Iris pigment epithelial cell (primary cell): ENCODE results near the gene SYDE2.
"Not testable (repeated sequence)": the region's sequence is repeated elsewhere in the genome, so short reads cannot be mapped to it uniquely, and the experiment has no call there.

ENCODE experiments used
- DNase-seq: peaks from one replicate; pipeline ENCODE4 v3.0.0-alpha.2; 2011; ENCODE audit warnings: low read depth

The SYDE2 gene

DNA sequence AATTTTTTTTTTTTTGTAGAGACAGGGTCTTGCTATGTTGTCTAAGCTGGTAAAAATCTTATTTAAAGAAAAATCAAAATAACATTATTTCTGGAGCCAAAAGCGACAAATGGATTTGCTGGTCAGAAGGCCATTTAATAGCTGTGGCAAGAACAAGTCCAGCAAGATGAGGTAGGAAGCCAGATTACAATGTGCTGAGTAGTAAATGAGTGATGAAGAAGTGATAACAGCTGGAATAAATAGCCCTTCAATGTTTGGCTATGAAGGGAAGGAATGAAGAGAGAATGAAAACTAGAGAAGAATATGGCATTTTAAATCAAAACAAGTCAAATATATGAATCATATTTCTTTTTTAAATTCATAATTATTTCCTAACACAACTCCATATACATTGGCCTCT, 34.5 kb downstream of the SYDE2 start:
- DNase-seq, result no peak

DNA sequence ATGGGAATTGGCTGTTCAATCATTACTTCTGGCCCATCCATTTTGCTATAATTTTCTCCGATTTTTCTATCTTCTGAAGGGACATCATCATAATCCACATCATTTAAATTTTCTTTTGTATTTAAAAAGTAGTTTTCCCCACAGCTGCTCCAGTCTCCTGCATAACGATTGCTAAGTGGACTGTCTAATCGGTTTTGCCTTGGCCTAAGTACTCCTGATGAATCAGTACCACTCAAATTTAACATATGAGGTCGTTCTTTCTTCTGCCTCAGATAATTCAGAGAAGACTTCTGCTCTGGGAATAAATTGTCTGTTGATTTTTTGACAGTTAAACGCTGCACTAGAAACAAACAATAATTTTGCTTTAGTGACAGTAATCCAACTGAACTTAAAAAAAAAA, 41.9 kb downstream of the SYDE2 start:
- DNase-seq, result no peak

DNA sequence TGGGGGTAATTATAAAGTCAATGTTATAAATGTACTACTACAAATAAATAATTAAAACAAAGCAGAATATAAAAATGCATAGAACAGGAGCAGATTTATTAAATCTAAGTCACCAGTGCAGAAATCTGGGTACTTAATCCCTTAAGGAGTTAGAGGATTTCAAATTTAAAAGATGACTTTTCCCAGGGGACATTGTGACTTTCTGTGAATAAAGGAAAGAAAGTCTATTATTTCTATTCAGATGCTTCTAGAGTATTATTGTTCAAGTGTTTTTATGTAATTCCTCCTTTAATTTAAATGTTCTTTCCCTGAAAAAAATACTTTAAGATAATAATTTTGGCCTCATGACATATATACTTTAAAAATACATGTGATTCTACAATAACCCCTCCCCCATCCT, 43.4 kb downstream of the SYDE2 start:
- DNase-seq, result no peak

DNA sequence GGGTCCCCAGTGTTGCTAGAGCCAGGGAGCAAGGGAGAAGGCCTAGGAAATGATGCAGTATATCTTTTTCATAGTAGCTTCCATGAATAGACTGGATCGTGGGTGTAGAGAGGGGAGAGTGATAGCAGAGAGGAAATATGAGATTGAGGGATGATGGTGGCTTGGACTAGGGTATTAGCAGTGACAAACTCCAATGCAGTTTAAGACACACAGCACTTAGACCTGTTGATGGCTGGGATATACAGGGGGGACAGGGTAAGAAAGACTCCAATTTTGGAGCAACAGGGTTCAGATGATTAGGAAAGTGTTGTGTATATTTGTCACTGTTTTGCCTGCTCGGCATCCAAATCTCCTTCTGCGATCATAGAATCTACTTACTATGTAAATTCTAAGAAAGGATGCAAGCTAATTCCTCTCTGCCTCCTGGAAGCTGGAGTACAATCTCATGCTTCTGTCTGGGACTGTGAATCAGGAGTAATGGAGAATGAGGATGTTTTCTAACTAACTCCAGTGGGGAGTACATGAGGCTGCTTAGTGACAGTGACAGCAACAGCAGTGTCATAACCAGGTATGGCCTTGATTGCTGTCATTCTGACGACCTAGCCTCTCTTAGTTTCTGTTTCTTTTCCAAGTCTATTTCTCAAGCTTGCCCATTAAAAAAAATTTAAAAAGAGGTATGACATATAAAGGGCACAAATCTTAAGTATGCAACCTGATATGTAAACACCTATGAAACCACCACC, 47.5 kb downstream of the SYDE2 start:
- no peak for DNase-seq

DNA sequence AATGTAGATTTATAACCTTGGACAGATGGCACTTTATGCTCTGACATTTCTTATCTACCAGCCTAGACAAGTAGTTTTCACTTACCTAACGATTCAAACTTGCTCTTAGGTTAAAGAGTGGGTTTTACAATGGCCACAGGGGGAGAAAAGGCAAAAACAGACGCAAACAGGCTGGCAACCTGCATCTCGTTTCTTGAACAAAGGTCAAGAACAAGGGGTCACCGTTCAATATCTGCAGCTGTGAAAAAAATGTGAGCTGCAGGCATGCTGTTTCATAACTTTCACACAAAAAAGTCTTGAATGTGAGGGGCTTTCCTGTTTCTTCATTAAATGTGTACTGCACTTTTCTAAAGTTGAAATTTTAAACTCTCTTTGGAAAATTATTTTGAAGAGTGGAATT, 49.4 kb downstream of the SYDE2 start:
- no peak for DNase-seq

DNA sequence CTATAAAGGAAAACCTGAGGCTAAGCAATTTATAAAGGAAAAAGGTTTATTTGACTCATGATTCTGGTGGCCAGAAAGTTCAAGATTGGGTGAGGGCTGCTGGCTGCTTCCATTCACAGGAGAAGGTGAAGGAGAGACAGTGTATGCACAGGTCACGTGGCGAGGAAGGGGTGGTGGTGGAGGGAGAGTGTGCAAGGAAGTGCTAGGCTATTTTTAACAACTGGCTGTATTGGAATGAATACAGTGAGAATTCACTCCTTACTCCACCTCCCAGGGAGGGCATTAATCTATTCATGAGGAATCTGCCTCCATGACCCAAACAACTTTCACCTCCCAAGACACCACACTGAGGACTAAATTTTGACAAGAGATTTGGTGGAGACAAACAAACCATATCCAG, 51.0 kb downstream of the SYDE2 start:
- no peak for DNase-seq

DNA sequence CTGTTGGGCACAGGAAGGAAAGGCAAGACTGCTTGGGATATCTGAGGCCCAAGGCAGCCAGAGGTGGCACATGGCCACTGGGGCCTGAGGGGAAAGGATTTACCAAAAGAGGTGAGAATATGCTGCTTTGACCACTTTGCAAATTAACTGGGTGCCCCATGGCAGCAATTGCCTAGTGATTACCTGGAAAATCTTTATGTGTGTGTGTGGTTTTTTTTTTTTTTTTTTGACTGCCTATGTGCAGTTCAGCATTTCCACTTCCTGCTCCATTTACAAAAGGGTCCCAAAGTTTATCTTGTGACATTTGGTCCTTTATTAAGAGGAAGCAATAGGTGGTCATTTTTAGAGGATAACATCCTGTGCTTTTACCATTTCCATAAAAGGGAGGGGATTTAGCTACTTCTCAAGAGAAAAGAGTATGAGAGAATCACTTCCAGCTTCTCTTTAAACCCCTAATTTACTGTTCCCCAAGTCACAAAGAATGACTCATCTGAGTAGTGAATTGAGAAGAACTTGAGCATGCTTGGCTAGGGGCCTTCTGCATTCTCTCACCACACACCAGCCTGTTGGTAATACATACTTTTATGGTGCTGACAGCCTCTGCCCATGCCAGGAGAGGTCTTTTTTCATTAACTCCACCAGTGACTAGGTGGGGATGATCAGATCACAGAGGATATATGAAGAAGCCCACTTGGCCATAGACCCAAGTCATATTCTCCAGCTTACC, 52.1 kb downstream of the SYDE2 start:
- DNase-seq, result peak; percentile 71

DNA sequence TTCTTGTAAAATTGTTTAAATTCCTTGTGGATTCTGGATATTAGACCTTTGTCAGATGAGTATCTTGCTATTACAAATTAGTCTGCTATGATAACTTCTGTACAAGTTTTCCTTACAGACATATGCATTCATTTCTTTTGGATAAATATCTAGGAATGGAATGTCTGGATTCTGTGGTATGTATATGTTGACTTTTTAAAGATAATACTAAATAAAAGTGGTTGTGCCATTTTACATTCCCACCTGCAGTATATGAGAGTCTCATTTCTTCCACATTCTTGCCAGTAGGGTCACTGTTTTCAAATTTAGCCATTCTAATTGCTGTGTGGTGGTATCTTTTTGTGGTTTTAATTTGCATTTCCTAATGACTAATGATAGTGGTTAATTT, 53.9 kb downstream of the SYDE2 start:
- peak; percentile 50 for DNase-seq

DNA sequence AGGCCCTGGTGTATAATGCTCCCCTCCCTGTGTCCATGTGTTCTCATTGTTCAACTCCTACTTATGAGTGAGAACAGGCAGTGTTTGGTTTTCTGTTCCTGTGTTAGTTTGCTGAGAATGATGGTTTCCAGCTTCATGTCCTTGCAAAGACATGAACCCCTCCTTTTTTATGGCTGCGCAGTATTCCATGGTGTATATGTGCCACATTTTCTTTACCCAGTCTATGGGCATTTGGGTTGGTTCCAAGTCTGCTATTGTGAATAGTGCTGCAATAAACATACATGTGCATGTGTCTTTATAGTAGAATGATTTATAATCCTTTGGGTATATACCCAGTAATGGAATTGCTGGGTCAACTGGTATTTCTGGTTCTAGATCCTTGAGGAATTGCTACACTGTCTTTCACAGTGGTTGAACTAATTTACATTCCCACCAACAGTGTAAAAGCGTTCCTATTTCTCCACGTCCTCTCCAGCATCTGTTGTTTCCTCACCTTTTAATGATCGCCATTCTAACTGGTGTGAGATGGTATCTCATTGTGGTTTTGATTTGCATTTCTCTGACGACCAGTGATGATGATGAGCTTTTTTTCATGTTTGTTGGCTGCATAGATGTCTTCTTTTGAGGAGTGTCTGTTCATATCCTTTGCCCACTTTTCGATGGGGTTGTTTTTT, 54.4 kb downstream of the SYDE2 start:
- not testable (repeated sequence) for DNase-seq

DNA sequence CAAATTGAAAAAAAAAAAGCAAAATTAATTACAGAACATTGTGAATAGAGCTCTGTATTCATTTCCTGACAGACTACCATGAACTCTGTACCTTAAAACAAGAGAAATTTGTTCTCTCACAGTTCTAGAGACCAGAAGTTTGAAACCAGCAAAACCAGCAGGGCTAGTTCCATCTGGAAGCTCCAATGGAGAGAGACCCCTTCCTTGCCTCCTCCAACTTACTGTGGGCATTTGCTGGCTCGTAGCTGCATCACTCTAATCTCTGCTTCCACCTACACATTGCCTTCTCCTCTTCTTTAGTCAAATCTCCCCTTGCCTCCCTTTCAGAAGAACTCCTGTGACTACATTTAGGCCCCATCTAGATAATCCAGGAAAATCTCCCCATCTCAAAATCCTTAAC, 56.5 kb downstream of the SYDE2 start:
- no peak for DNase-seq

DNA sequence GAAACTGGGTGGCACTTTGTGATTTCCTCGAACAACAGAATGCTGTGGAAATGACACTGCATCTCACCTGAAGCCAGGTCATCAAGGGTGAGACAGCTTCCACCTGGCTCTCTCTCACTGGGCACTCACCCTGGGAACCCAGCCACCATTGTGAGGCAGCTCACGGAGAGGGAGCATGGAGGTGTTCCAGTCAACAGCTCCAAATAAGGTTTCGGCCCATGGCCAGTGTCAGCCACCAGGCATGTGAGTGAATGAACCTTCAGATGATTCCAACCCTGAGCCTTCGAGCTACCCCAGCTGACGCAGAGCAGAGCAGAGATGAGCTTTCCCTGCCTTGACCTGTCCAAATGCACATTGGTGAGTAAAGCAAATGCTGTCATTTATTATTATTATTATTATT, 58.1 kb downstream of the SYDE2 start:
- no peak for DNase-seq

DNA sequence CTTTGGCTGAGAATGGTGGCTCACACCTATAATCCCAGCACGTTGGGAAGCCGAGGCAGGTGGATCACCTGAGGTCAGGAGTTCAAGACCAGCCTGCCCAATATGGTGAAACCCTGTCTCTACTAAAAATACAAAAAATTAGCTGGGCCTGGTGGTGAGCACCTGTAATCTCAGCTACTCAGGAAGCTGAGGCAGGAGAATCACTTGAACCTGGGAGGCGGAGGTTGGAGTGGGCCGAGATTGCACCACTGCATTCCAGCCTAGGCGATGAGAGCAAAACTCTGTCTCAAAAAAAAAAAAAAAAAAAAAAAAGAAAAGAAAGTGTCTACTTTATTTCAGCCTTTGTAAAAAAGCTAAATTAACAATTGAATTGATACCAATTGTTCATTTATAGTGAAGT, 62.4 kb downstream of the SYDE2 start:
- not testable (repeated sequence) for DNase-seq

DNA sequence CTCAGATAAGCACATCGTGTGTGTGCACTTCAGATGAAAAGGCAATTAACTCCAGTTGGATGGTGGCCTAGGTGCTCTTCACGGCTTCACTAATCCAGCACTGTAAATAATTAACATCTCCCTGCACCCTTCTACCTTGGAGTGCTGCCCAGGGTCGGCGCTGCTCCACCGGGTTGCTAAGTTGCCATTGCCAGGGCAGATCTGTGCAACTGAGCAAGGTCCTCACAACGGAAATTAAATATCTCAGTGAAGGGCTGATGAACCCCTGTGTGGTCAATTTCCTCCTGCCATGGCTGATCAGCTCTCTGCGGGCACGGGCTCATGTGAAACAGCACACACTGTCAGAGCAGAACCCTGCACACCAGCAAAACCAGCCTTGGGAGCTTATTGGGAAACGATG, 63.2 kb downstream of the SYDE2 start:
- DNase-seq, result no peak

DNA sequence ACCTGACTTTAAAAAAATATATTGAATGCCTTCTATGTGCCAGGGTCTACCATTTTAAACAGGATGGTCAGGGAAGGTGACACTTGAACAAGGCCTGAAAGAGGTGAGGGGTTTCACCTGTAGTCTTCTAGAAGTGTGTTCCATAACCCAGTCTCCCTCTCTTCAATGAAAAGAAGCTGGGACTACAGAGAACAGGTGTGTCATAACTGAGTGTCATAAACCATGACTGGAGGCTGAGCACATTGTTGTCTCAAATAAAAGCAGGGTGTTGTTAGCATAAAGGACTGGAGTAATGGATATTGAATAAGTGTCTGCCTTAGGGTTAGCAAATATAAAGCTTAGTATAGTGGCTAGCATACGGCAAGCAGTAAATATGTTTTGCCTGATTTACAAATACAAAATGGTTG, 65.4 kb downstream of the SYDE2 start:
- DNase-seq, result no peak

DNA sequence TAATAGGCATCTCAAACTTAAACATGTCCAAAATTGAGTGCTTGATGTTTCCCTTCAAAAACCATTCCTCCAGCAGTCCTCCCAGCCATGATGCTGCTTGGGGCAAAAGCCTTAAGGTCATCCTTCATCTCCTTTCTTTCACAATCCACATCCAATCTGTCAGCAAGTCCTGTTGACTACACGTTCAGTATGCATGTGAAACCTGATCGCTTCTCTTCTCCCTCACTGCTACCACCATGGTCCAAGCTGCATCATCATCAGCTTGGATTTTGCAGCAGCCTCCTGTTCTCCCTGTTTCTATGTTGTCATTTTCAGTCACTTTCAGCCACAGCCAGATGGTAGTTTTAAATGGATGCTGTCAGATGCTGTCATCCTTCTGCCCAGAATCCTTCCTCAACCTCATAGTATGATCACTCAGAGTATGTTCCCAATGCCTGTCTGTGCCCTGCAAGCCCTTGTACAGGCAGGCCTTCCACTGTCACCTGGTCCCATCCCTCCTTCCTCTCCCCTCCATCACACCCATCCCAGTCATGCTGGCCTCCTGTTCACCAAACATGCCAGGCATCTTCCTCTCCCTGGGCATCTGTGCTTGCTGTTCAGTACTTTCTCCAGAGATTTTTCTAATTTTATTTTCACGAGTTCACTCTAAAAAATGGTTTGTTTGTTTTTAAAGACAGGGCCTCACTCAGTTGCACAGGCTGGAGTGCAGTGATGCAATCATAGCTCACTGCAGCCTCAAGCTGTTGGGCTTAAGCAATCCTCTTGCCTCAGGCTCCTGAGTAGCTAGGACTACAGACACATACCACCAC, 66.0 kb downstream of the SYDE2 start:
- DNase-seq, result peak; percentile 87

DNA sequence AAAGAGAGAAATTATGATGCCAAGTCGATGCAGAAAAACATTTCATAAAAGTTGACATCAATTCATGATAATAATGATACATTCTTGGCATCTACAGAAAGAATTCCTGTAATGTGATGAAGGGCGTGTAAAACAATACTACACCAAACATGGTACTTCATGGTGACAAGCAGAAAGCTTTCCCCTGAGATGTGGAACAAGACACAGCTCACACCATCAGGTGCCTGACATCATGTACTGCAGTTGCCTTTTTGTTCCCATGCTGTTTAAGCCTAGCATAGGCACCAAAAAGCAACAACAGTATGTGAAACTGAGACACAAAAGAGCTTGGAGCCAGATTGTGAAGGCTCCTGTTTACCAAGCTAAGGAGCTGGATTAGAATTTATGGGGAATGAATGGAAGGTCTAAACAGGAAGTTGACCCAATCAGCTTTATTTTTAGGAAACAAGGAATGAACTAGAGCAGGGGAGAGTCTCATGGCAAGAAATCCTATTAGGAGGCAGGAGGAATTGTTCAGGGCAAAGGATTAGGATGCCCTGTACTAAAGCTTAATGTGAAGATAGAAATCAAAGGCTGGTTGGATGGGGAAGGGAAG, 67.2 kb downstream of the SYDE2 start:
- DNase-seq, result no peak

DNA sequence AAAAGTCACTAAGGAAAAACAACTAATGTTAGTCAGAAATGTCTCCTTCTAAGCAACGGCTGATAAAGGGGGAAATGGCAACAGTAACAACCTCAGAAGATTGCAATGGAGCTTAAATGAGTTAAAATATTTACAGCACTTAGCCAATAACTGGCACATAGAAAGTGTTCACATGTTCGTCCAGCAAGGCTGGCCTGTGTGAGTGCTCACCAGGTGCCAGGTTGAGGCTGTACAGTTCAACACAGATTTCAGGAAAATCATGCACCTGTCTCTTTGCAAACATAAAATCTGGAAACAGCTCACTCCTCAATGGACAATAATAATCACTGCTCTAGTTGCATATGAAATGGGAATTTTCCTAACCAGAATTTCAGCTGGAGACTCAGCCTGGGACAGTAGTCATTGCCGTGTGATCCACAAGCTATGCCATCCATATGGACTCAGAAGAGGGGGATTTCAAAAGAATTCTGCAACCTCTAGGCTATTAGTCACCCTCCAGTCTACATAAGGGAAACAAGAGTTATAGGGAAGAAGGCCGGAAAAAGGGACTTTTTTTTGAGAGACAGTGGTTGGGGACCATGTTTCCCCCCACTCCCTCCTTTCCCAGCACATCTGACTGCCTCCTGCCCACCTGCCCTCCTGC, 68.6 kb downstream of the SYDE2 start:
- DNase-seq, result no peak

DNA sequence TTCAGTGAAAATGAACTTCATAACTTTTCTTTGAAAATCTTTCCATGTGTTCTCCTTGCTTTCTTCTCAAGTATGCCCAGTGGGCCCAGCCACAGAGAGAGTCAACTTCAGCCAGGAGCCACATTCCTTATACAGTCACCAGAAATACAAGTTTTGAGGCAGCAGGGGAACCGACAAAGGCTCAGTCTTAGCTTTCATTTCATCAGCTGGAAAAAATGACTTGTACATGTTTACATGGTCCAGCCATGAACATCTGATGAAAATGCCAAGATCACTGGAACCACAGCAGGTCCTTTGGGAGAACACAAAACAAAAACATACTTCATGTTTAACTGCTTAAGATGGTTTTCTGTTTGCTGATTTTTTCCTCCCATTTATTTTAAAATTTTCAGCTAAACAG, 72.5 kb downstream of the SYDE2 start:
- peak; percentile 59 for DNase-seq

DNA sequence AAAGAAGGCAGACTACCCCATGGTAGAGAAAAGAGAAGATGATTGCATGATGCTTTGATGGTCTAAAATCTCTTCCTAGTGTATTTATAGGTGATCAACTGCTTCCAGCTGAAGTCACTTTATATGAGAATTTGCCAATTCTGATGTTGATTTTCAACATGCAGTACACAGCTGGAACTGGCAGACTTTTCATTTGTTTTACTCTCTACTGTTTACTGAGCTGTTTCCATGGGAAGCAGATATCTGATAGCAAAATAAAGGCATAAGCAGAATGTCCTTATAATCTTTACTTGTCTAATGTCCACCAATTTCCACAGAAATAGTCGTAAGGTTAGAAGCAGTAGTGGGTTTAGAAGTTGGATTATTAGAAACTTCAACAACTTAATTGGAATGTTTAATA, 74.9 kb downstream of the SYDE2 start:
- no peak for DNase-seq

DNA sequence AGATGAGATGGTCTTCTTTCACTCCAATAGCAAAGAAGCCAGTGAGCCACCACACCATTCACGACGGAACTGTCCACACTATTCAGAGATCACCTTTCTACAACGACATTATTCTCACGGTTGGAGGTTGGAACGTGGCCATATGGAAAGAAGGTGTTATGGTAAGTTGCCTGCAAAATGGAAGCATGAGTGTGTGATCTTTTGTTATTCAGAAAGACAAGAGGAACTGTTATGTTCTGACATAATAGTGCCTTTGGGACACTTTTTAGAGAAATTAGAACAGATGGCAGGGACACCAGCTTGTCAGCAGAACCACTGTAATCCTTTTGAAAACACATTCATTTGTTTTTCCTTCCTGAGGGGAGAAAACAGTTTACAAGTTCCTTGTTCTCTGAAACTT, 76.7 kb downstream of the SYDE2 start:
- DNase-seq, result no peak

DNA sequence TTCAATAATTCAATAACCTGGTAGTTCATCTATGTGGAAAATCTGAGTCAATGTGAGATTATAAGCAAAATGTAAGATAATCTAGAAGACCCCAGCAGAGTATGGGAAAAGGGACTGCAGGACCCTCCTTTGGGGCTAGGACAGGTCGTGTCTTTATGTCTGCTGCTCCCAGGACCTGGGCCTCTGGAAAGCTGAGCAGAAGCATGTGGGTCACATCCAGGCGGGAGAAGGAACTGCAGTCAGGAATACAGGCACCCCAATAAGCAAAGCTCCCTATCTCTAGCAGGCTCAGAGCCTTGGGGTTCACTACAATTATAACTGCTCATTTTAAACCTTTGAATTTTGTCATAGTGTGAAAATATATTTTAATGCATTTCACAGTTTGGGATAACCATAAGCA, 78.6 kb downstream of the SYDE2 start:
- no peak for DNase-seq

DNA sequence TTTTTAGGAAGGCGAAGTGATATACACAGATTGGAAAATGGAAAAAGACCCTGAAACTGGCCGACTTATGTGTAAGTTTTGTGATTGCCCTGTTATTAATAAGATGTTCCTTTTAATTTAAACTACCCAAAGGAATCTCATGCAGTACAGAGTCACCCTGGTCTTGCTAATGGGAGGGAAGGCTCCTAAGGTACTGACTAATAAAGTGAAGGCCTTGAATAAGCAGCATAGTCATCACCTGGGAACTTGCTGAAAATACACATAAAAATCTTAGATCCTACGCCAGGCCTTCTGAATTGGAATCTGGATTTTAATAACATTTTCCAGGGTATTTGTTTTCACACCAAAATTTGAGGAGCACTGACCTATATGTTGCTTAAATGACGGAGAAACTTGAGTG, 79.1 kb downstream of the SYDE2 start:
- peak; percentile 22 for DNase-seq
